Measurements from ENCODE around the gene TRMT2A.

Gene TRMT2A

GRCh38 chr22:20117633-20118299, 740 bp upstream of the TRMT2A start:
- peak; percentile 77 to 85 for DNase-seq

- no peak for DNase-seq
Observed at GRCh38 chr22:20116376-20116950, 563 bp downstream of the TRMT2A start.

GRCh38 chr22:20115691-20116375, 1.2 kb downstream of the TRMT2A start, which contains the start of gene RANBP1:
Gene RANBP1 (plus strand): TSS chr22:20116104. CDS start chr22:20116185, 81 bp downstream.
- no peak for DNase-seq

- DNase-seq: no peak
Observed at GRCh38 chr22:20114506-20115475, 2.2 kb downstream of the TRMT2A start.

GRCh38 chr22:20113551-20114310, 3.3 kb downstream of the TRMT2A start:
- no peak for DNase-seq

- no peak for DNase-seq
Observed at GRCh38 chr22:20112623-20113511, 4.2 kb downstream of the TRMT2A start.

- no peak for DNase-seq
Observed at GRCh38 chr22:20111689-20112622, 5.1 kb downstream of the TRMT2A start.

GRCh38 chr22:20111045-20111688, 5.9 kb downstream of the TRMT2A start:
- DNase-seq: no peak

GRCh38 chr22:20110359-20110985, 6.6 kb downstream of the TRMT2A start:
- no peak for DNase-seq

- DNase-seq: no peak
Observed at GRCh38 chr22:20109411-20110358, 7.3 kb downstream of the TRMT2A start.

- no peak for DNase-seq
Observed at GRCh38 chr22:20108757-20109230, 8.2 kb downstream of the TRMT2A start.

GRCh38 chr22:20107951-20108756, 8.9 kb downstream of the TRMT2A start:
- no peak for DNase-seq

- DNase-seq: no peak
Observed at GRCh38 chr22:20107471-20107901, 9.5 kb downstream of the TRMT2A start.

GRCh38 chr22:20106849-20107237, 10.2 kb downstream of the TRMT2A start:
- no peak for DNase-seq

- DNase-seq: no peak
Observed at GRCh38 chr22:20106205-20106848, 10.7 kb downstream of the TRMT2A start.

Measured in activated CD4-positive, alpha-beta T cell treated with anti-CD3 and anti-CD28 coated beads for 4 hours (primary cell).